HepG2 (cell line): ENCODE results near the gene PTRHD1. TPM values are rescaled to one million over a fixed set of nuclear protein-coding genes. Genes with fewer than 3 reads are reported as not detected.

Experiments
- ATAC-seq: fragments of 200-7000 bp; cut with Tn5 transposase; 3 replicates; pipeline ENCODE4 v1.9.1; 2020; ENCODE audit warnings: mild to moderate bottlenecking, moderate library complexity
- BruUV-seq: library from RNA; stranded (reverse); fragments of 400-500 nt; replicated peaks from 2 replicates; lab custom pipeline; 2021; lab: Mats Ljungman, UMichigan
- CTCF ChIA-PET: fragments of 300-600 bp; formaldehyde crosslinking; extraction: SDS; loops from one replicate; lab custom pipeline; 2021; ENCODE audit warnings: low total read pairs, inconsistent platforms, low intra/inter-chr PET ratio; lab: Yijun Ruan, JAX
- POLR2A ChIA-PET: fragments of 350-600 bp; sonication (Branson Sonifier 250); formaldehyde crosslinking; loops from one replicate; lab custom pipeline; 2020; ENCODE audit warnings: antibody characterized with exemption, inconsistent platforms; lab: Yijun Ruan, JAX
- DNase-seq: peaks from one replicate; pipeline ENCODE4 v3.0.0-alpha.2; 2015; ENCODE audit warnings: low spot score
- FAIRE-seq: peaks from 3 replicates; lab custom pipeline; 2011; peaks lifted over from hg19 to GRCh38; lab: Jason Lieb, UNC
- H2AFZ ChIP-seq: one replicate; pipeline ENCODE4 v1.6.1; 2011; ENCODE audit warnings: low read length, inconsistent platforms
- H3K27ac ChIP-seq: fragments of 300-600 bp; 3 replicates; pipeline ENCODE4 v1.8.0; 2011; ENCODE audit warnings: mixed run types, mild to moderate bottlenecking, mixed read lengths, low read length, inconsistent platforms; ENCODE audit not compliant: insufficient read depth; ENCODE audit errors: extremely low read length
- H3K27me3 ChIP-seq, 2 experiments: fragments of 200-600 bp in 1 of 2; 2 replicates in 1 of 2; 3 replicates in 1 of 2; pipeline versions ENCODE4 v1.6.0 to v1.8.0; 2011; ENCODE audit warnings: low read length in 2 of 2, mild to moderate bottlenecking in 2 of 2, moderate library complexity in 2 of 2, inconsistent platforms in 1 of 2; ENCODE audit not compliant: insufficient read depth in 2 of 2, control insufficient read depth in 1 of 2
- H3K36me3 ChIP-seq, 2 experiments: fragments of 200-600 bp in 1 of 2; replicated peaks in 1 of 2; 2 replicates in 1 of 2; 3 replicates in 1 of 2; pipeline versions ENCODE4 v1.5.1 to v1.8.0; 2011; ENCODE audit warnings: low read length in 2 of 2, inconsistent platforms in 1 of 2; ENCODE audit not compliant: insufficient read depth in 2 of 2, control insufficient read depth in 1 of 2
- H3K4me1 ChIP-seq: 2 replicates; pipeline ENCODE4 v1.5.1; 2012; ENCODE audit warnings: low read length, inconsistent platforms; ENCODE audit not compliant: insufficient read depth
- H3K4me2 ChIP-seq: 2 replicates; pipeline ENCODE4 v1.6.0; 2011; ENCODE audit warnings: low read depth, low read length, inconsistent platforms
- H3K4me3 ChIP-seq, 3 experiments: fragments of 200-600 bp in 1 of 3; sonication (generic), shearing (Covaris generic) in 1 of 3; replicated peaks in 1 of 3; 2 replicates each; pipeline ENCODE4 v1.5.1; 2011 to 2016; ENCODE audit warnings: low read length in 3 of 3, inconsistent platforms in 2 of 3, low read depth in 2 of 3, mild to moderate bottlenecking in 2 of 3, control low read depth in 1 of 3, mixed read lengths in 1 of 3; ENCODE audit not compliant: insufficient read depth in 1 of 3
- H3K79me2 ChIP-seq: one replicate; pipeline ENCODE4 v1.6.1; 2011; ENCODE audit warnings: low read length, inconsistent platforms; ENCODE audit not compliant: insufficient read depth
- H3K9ac ChIP-seq: 2 replicates; pipeline ENCODE4 v1.6.0; 2011; ENCODE audit warnings: mild to moderate bottlenecking, low read depth, low read length, inconsistent platforms; ENCODE audit not compliant: insufficient read depth
- H3K9me3 ChIP-seq: 2 replicates; pipeline ENCODE4 v1.5.1; 2012; ENCODE audit warnings: mild to moderate bottlenecking, low read length
- H4K20me1 ChIP-seq: 2 replicates; pipeline ENCODE4 v1.6.0; 2011; ENCODE audit warnings: inconsistent platforms, mild to moderate bottlenecking, low read length, moderate library complexity; ENCODE audit not compliant: insufficient read depth
- ATAD3A ChIP-seq: sonication (generic); formaldehyde crosslinking; IDR thresholded peaks from 2 replicates; pipeline ENCODE4 v1.4.0; 2020; ENCODE audit warnings: missing genetic modification reagents
- CCDC6 ChIP-seq: sonication (generic); formaldehyde crosslinking; IDR thresholded peaks from 2 replicates; pipeline ENCODE4 v1.8.1; 2022; ENCODE audit warnings: mild to moderate bottlenecking, missing genetic modification reagents, moderate library complexity
- MAZ ChIP-seq, 2 experiments: sonication (generic) in 1 of 2; formaldehyde crosslinking in 1 of 2; IDR thresholded peaks; 2 replicates each; pipeline versions ENCODE4 v1.5.0 to v1.6.1; 2012 to 2020; ENCODE audit warnings: low read depth in 2 of 2, mild to moderate bottlenecking in 2 of 2, borderline replicate concordance in 1 of 2, improper control_type of control experiment in 1 of 2, low read length in 1 of 2, missing genetic modification reagents in 1 of 2, moderate library complexity in 1 of 2
- PAWR ChIP-seq: sonication (generic); formaldehyde crosslinking; IDR thresholded peaks from 2 replicates; pipeline ENCODE4 v1.4.0; 2020; ENCODE audit warnings: missing genetic modification reagents, mild to moderate bottlenecking, borderline replicate concordance
- RBM22 ChIP-seq: fragments of 200-400 bp; formaldehyde crosslinking; optimal IDR thresholded peaks from 2 replicates; pipeline ENCODE3; 2017; ENCODE audit warnings: mild to moderate bottlenecking, low read length, moderate library complexity
- TAF1 ChIP-seq: sonication (generic); formaldehyde crosslinking; IDR thresholded peaks from 2 replicates; pipeline ENCODE4 v1.4.0; 2020; ENCODE audit warnings: missing genetic modification reagents
- THAP11 ChIP-seq: IDR thresholded peaks from 2 replicates; pipeline ENCODE4 v1.6.1; 2016; ENCODE audit warnings: missing biosample characterization, missing genetic modification reagents
- ZSCAN20 ChIP-seq: sonication (generic); formaldehyde crosslinking; IDR thresholded peaks from 2 replicates; pipeline ENCODE4 v1.4.0; 2020; ENCODE audit warnings: missing genetic modification reagents, mild to moderate bottlenecking, borderline replicate concordance
- WGBS: methylation state at CpG from one replicate; pipeline ENCODE4 v1.1.6; 2017; ENCODE audit warnings: low lambda C conversion rate; 5-methylcytosine and 5-hydroxymethylcytosine counted together
- in situ Hi-C: cut with HindIII; loops from 2 replicates; pipeline ENCODE4 v1.10.0; 2017; ENCODE audit warnings: low pct_unique_long_range_greater_than_20kb; ENCODE audit not compliant: extremely low pct_ligation_motif_present
- intact Hi-C: fragments of 100-400 bp; cut with micrococcal nuclease; formaldehyde crosslinking; loops from one replicate; pipeline ENCODE4 v1.10.0; 2022; ENCODE audit not compliant: unreplicated experiment
- polyA plus RNA-seq, 8 experiments: library from polyadenylated mRNA; depleted of rRNA in 3 of 8; stranded (reverse) in 7 of 8; unstranded in 1 of 8; fragments of >200 nt; fragmentation: Illumina TruSeq in 4 of 8; extraction: Trizol in 4 of 8; gene quantifications; 2 replicates each; pipeline versions ENCODE4 v1.2.1 to v1.2.3, GENCODE V29; 2011 to 2016; ENCODE audit warnings: low read depth in 4 of 8, missing spikeins in 1 of 8, mixed read lengths in 1 of 8; ENCODE audit not compliant: insufficient read depth in 1 of 8
- total RNA-seq, 5 experiments: library from RNA; depleted of rRNA; stranded (reverse); fragments of >200 nt; fragmentation: Illumina TruSeq; extraction: Trizol; gene quantifications; 2 replicates each; pipeline ENCODE4 v1.2.3, GENCODE V29; 2016; ENCODE audit warnings: low read depth in 1 of 5

The PTRHD1 gene
- total and polyA plus RNA-seq, 2 of the 13 experiments (the other 11 are each of a cell fraction or from before 2014, with no cell fraction given) = 72.6 to 90.8 TPM

DNA sequence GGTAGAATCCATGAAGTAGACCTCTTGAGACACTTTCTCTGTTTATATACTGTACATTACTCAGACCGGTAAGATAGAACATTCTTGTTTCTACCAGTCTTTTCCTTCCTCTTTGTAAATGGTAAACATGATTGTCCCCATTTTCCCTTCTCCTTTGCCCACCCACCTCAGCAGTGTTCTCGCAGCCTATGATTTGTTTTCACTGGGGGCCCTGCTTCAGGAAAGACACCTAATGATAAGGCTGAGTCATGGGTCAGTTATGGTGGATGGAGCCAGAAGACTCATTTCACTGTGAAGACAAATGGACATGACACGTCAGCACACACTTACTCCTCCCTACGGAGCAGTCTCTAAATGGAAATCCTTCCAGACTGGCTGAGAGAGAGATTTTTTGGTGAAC, 23.7 kb upstream of the PTRHD1 start:
- DNase-seq (no peak), ATAC-seq (no peak), FAIRE-seq (no peak)
- 95% methylated on average over 4 of the region's 4 CpGs for WGBS
- Histone ChIP-seq H3K27me3 (no peaks in the 10 kb centered on the region), H3K9me3 (no peaks in the 10 kb centered on the region), H3K79me2 (peaks cover 20% of the 10 kb centered on the region), H3K4me1 (peaks cover 18% of the 10 kb centered on the region), H3K36me3 (peaks cover 30 to 77% of the 10 kb centered on the region in 2 experiments), H3K9ac (no peak overlapping the region), H4K20me1 (no peaks in the 10 kb centered on the region), H3K4me2 (no peak overlapping the region), H2AFZ (no peak overlapping the region), H3K27ac (no peak overlapping the region), H3K4me3 (no peak overlapping the region)
- ChIA-PET CTCF (no interaction called here), POLR2A (no interaction called here)
- BruUV-seq = no TSS peak
- no peak for TF ChIP-seq ZSCAN20 (CRISPR knock-in tag)
- TF ChIP-seq TAF1 (CRISPR knock-in tag) = no peak
- TF ChIP-seq RBM22 = peak; percentile 36
- in situ Hi-C loops (no loop called here), intact Hi-C loops (no loop called here)

DNA sequence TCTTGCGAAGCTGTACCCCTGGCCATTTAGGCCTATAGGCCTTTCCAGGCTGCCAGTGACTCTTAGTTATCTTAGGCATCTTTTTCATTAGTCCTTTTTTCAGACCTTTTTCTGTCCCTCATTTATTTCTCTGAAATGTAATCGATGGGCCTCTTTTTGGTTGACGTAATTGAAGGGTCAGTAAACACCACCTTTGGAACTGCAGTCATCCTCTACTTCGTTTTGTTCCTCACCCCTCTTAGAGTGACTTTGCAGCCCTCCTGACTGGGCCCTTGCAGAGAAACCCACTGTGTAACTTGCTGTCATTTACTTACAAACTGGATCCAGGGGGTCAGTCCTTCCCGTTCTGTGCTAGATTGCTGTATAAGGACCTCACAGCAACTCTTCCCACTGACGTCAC, 23.2 kb upstream of the PTRHD1 start:
- intact Hi-C loops = no loop called here
- in situ Hi-C loops = no loop called here
- H3K27me3 ChIP-seq = no peaks in the 10 kb centered on the region
- DNase-seq = no peak
- H3K9me3 ChIP-seq = no peaks in the 10 kb centered on the region
- H2AFZ ChIP-seq = no peak overlapping the region
- H3K36me3 ChIP-seq = peaks cover 30 to 77% of the 10 kb centered on the region in 2 experiments
- H3K4me2 ChIP-seq = no peak overlapping the region
- no peak overlapping the region for H3K4me3 ChIP-seq
- peaks cover 18% of the 10 kb centered on the region for H3K4me1 ChIP-seq
- WGBS = 82% methylated on average over 6 of the region's 6 CpGs
- TF ChIP-seq PAWR (no peak), MAZ (IDR thresholded peaks at IDR 0.05; ENCODE audit: borderline replicate concordance, low read depth, low read length) (no peak), MAZ (CRISPR knock-in tag; IDR thresholded peaks at IDR 0.05; ENCODE audit: low read depth) (no peak), THAP11 (CRISPR knock-in tag) (no peak), ATAD3A (CRISPR knock-in tag) (no peak), CCDC6 (CRISPR knock-in tag) (no peak)
- TF ChIP-seq, all 625 proteins: peak for 0
- CTCF ChIA-PET = no interaction called here
- Histone ChIP-seq H3K27ac (no peak overlapping the region), H3K79me2 (peaks cover 22% of the 10 kb centered on the region), H3K9ac (no peak overlapping the region), H4K20me1 (no peaks in the 10 kb centered on the region)
- no peak for ATAC-seq
- FAIRE-seq = no peak
- no TSS peak for BruUV-seq
- POLR2A ChIA-PET = no interaction called here
